Breast epithelium (tissue), 4 donors: ENCODE results near the gene CFAP251. TPM values are rescaled to one million over a fixed set of nuclear protein-coding genes. Genes with fewer than 3 reads are reported as not detected.
A peak's percentile ranks its signal among the peaks of the same experiment; 100 is the strongest.

ENCODE experiments used
- DNase-seq, 2 donors: peaks; one replicate each; pipeline ENCODE4 v3.0.0-alpha.2; 2019; ENCODE audit warnings: low spot score in 2 of 2
- H3K27ac ChIP-seq, 2 donors: fragments of 200-600 bp; sonication (generic) in 1 of 2; one replicate each; pipeline ENCODE4 v1.5.1; 2016 to 2019; ENCODE audit warnings: mild to moderate bottlenecking in 1 of 2
- H3K27me3 ChIP-seq, 2 donors: fragments of 200-600 bp; sonication (generic) in 1 of 2; one replicate each; pipeline versions ENCODE4 v1.5.1 to v1.6.0; 2017 to 2019; ENCODE audit warnings: control low read depth in 1 of 2, mild to moderate bottlenecking in 1 of 2
- H3K36me3 ChIP-seq: fragments of 200-600 bp; one replicate; pipeline ENCODE4 v1.5.1; 2019
- H3K4me1 ChIP-seq, 2 donors: fragments of 200-600 bp; sonication (generic); one replicate each; pipeline ENCODE4 v1.5.1; 2016 to 2019; ENCODE audit warnings: control low read depth in 1 of 2
- H3K4me3 ChIP-seq, 3 donors: fragments of 200-600 bp; sonication (generic); 1 replicate in 2 of 3; 2 replicates in 1 of 3; pipeline ENCODE4 v1.5.1; 2016 to 2019; ENCODE audit warnings: mild to moderate bottlenecking in 3 of 3, moderate library complexity in 2 of 3
- H3K9me3 ChIP-seq, 2 donors: fragments of 200-600 bp; sonication (generic) in 1 of 2; one replicate each; pipeline ENCODE4 v1.5.1; 2016 to 2019; ENCODE audit warnings: control low read depth in 1 of 2
- POLR2A ChIP-seq: fragments of 450-650 bp; IDR thresholded peaks from one replicate; pipeline ENCODE4 v1.6.1; 2016; ENCODE audit warnings: antibody characterized with exemption, mild to moderate bottlenecking, moderate library complexity
- POLR2AphosphoS5 ChIP-seq, 3 donors: sonication (generic); formaldehyde crosslinking; IDR thresholded peaks; one replicate each; pipeline ENCODE4 v1.6.1; 2017; ENCODE audit warnings: antibody characterized with exemption in 3 of 3
- intact Hi-C: fragments of 100-400 bp; cut with DNase I; formaldehyde crosslinking; loops from one replicate; pipeline ENCODE4 v1.15.1; 2023; ENCODE audit warnings: low total_unique reads
- total RNA-seq, 3 donors: library from RNA; depleted of rRNA; stranded (reverse); fragments of >200 nt; gene quantifications; one replicate each; pipeline ENCODE4 v1.1.0, GENCODE V29; 2016
- TF ChIP-seq, protein P1 (sequence below), 3 donors: fragments of 450-650 bp; IDR thresholded peaks; one replicate each; pipeline ENCODE4 v1.5.1; 2016 to 2017; ENCODE audit warnings: antibody characterized with exemption in 3 of 3, mild to moderate bottlenecking in 3 of 3, moderate library complexity in 3 of 3

CFAP251 gene
- total RNA-seq, 3 donors from 2014 or later: 4.8 to 8.2 (median 6.7) TPM

DNA sequence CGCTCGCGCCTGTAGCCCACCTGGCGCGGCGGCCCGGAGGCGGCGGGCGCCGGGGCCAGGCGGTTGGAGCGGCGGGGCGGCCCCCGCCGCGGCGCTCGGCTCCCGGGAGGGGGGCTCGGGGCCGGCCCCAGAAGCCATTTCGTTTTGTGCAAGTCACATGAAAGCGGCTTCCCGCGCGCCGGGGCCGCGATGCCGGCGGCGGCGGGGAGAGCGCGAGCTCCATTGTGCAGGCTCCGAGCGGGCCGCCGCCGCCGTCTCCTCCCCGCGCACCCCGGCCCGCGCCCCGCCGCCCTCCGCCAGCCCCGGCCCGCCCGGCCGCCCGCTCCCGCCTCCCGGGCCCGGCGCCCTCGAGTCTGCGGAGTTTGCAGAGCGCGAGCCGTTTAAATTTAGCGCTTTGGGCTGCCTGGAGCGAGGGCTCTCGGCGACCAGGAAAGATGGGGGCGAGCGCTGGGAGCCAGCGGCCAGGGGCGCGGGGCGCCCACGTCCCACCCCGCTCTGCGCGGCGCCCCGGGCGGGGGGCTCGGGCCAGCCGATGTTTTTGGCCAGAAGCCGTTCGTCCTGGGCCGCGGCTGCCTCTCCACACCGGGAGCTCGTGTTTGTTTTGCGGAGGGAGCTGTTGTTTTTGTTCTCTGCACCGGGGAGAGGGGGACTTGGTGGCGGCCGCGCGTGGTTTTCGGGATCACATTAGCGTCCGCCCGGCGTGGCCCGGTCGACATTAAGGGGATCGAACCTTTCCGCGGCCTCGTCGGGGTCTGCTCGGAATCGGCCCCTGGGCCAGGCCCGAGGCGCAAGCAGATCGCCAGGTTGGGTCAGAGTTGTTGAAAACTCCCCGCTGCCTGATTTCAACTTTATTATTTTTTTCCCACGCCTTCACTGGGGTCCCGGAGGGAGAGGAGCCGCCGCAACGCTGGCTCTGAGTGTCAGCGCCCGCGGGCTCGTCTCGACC, 104.3 kb downstream of the CFAP251 start:
- Histone ChIP-seq H3K9me3 (no peaks in the 10 kb centered on the region), H3K27me3 (no peaks in the 10 kb centered on the region), H3K4me1 (no peaks in the 10 kb centered on the region), H3K4me3 (peak overlapping the region; percentile 65 to 97 (median 77)), H3K27ac (peak overlapping the region; percentile 84 to 88), H3K36me3 (no peaks in the 10 kb centered on the region)
- TF ChIP-seq, protein P1, sequence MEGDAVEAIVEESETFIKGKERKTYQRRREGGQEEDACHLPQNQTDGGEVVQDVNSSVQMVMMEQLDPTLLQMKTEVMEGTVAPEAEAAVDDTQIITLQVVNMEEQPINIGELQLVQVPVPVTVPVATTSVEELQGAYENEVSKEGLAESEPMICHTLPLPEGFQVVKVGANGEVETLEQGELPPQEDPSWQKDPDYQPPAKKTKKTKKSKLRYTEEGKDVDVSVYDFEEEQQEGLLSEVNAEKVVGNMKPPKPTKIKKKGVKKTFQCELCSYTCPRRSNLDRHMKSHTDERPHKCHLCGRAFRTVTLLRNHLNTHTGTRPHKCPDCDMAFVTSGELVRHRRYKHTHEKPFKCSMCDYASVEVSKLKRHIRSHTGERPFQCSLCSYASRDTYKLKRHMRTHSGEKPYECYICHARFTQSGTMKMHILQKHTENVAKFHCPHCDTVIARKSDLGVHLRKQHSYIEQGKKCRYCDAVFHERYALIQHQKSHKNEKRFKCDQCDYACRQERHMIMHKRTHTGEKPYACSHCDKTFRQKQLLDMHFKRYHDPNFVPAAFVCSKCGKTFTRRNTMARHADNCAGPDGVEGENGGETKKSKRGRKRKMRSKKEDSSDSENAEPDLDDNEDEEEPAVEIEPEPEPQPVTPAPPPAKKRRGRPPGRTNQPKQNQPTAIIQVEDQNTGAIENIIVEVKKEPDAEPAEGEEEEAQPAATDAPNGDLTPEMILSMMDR (IDR thresholded peaks at IDR 0.05): no peak
- TF ChIP-seq POLR2AphosphoS5 (IDR thresholded peaks at IDR 0.05) (no peak), POLR2A (no peak)
- no peak for DNase-seq
- intact Hi-C loops: loop anchor here (5.0 kb wide), 1 partner anchor 225 kb away; no protein-coding TSS in a partner anchor

DNA sequence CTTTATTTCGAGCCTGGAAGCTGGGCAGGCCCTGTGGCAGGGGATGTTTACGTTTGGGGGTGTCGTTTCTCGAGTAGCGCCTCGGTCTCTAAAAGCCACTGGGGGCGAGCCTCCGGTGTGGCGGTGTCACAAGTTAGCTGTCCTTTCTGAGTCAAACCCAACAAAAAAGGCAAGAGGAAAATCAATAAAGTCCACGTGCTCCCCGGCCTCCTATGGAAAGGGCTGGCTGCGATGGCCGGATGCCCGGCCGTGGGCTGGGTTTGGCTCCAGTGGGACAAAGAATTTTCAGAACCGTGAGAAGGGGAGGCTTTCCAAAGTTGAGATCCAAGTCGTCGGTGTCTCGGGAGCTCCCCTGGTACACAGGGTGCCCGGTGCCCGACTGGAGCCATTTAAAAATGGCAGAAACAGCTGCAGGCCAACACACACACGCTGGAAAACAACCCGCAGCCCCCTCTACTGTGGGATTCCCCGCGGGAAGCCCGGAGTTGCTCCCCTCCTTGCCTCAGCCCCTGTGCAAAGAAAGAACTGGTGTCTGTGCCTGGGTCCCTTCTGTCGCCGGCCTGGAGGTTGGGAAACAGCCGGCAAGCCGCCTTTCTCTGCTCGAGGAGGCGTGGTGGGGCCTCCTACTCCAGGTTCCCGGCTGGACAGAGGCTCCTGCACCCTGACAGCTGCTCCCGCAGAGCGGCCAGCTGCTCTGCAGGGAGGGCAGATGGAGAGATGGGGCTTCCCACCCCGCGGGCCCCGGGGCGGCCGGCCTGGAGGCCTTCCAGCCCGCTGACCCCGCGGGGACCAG, 105.1 kb downstream of the CFAP251 start:
- intact Hi-C loops: loop anchor here (5.0 kb wide), 1 partner anchor 226 kb away; no protein-coding TSS in a partner anchor
- TF ChIP-seq POLR2A (peak; percentile 33), POLR2AphosphoS5 (IDR thresholded peaks at IDR 0.05) (no peak)
- no peaks in the 10 kb centered on the region for H3K9me3 ChIP-seq

DNA sequence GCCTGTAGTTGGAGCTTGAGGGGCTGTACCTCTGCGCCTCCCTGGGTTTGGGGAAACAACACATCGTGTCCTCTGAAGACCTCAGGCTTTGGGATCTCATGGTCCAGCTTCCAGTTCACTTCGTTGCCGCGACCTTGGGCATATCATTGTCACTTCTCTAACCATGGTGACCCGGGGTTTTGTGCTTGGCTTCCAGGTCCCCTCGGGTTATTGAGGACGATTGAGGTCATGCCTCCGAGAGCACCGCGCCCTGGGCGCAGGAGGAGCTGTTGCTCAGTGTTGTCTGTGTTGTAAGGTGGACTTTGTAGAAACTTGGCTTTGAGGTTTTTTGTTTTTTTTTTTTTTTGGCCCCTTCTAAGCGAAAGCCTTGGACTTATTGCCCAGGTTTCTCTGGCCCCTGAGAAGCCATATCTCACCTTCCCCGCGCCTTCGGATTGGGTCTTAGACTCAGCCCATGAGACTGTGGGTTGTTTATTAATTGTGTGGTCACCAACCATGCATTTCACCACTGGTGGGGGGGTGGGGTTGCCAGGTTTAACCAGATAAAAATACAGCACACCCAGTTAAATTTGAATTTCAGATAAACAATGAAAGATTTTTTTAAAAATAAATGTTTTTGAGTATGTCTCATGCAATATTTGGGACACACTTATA, 105.9 kb downstream of the CFAP251 start:
- H3K4me1 ChIP-seq: peaks cover 2 to 3% of the 10 kb centered on the region in 2 donors
- intact Hi-C loops: loop anchor here (5.0 kb wide), 1 partner anchor 227 kb away; no protein-coding TSS in a partner anchor
- H3K36me3 ChIP-seq: no peaks in the 10 kb centered on the region
- DNase-seq: no peak
- H3K27ac ChIP-seq: peak overlapping the region; percentile 84 to 88
- TF ChIP-seq POLR2AphosphoS5 (IDR thresholded peaks at IDR 0.05) (no peak), POLR2A (no peak)
- TF ChIP-seq, protein P1 (IDR thresholded peaks at IDR 0.05): no peak
- no peaks in the 10 kb centered on the region for H3K9me3 ChIP-seq
- H3K4me3 ChIP-seq: peak overlapping the region; percentile 65 to 97 (median 77)
- H3K27me3 ChIP-seq: no peaks in the 10 kb centered on the region

More for the DNA sequence above, 105.1 kb downstream of the CFAP251 start:
- H3K36me3 ChIP-seq: no peaks in the 10 kb centered on the region
- no peaks in the 10 kb centered on the region for H3K27me3 ChIP-seq
- peak; percentile 66 to 78 for DNase-seq
- H3K27ac ChIP-seq: peak overlapping the region; percentile 84 to 88
- peak overlapping the region; percentile 65 to 97 (median 77) for H3K4me3 ChIP-seq
- H3K4me1 ChIP-seq: no peaks in the 10 kb centered on the region

DNA sequence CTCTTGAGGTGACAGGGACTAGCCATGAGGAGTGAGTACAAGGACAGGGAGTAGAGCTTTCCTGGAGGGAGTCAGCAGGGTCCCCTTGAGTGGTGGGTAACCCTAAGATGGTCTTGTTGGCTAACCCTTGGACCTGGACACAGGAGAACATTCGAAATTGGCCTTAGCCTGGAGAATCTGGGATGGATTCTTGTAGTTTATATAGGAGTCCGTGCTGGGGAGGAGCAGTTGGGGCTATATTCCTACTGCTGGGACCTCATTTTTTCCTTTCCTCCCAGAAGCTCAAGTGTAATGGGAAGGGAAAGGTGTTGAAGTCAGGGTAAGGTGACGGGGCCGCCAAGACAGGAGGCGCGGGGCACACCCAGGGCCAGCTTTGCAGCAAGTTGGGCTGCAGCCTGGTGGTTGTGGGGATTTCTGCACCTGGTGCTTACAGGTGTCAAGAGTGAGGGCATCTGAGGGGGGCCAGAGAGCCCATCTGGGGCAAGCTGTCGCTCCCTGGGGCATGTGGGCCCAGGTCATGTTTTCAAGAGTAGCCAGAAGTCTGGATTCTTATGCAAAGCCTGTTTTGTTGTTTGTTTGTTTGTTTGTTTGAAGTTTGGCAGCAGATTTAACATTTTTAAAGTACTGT, 108.4 kb downstream of the CFAP251 start:
- no peaks in the 10 kb centered on the region for H3K9me3 ChIP-seq
- DNase-seq: no peak
- H3K27ac ChIP-seq: no peak overlapping the region
- H3K27me3 ChIP-seq: no peaks in the 10 kb centered on the region
- no peaks in the 10 kb centered on the region for H3K36me3 ChIP-seq
- H3K4me1 ChIP-seq: peaks cover 3 to 16% of the 10 kb centered on the region in 2 donors
- intact Hi-C loops: no loop called here
- TF ChIP-seq POLR2AphosphoS5 (IDR thresholded peaks at IDR 0.05): no peak
- TF ChIP-seq, protein P1 (IDR thresholded peaks at IDR 0.05): no peak
- no peak for TF ChIP-seq POLR2A
- H3K4me3 ChIP-seq: no peak overlapping the region
